GM23338 (cell line): Measurements from ENCODE around the gene NRDE2. TPM values are rescaled to one million over a fixed set of nuclear protein-coding genes. Genes with fewer than 3 reads are reported as not detected.

Experiments used
- ATAC-seq: fragments of 200-7000 bp; cut with Tn5 transposase; 3 replicates; pipeline ENCODE4 v1.9.1; 2020
- DNase-seq: peaks from one replicate; pipeline ENCODE4 v3.0.0-alpha.2; 2015; ENCODE audit warnings: low spot score
- H2AFZ ChIP-seq: fragments of 200-600 bp; sonication (generic); 2 replicates; pipeline ENCODE4 v1.8.0; 2016; ENCODE audit warnings: antibody characterized with exemption, mild to moderate bottlenecking, moderate library complexity
- H3F3A ChIP-seq: fragments of 200-600 bp; sonication (generic); replicated peaks from 2 replicates; pipeline ENCODE4 v1.8.0; 2017; ENCODE audit warnings: antibody characterized with exemption, mixed run types, low read depth
- H3K27ac ChIP-seq: fragments of 200-600 bp; sonication (generic); 2 replicates; pipeline ENCODE4 v1.6.1; 2016; ENCODE audit warnings: low read depth
- H3K27me3 ChIP-seq: fragments of 200-600 bp; sonication (generic); 2 replicates; pipeline ENCODE4 v1.8.0; 2016; ENCODE audit warnings: mild to moderate bottlenecking, mixed run types, moderate library complexity; ENCODE audit not compliant: insufficient read depth
- H3K36me3 ChIP-seq: fragments of 200-600 bp; sonication (generic); 2 replicates; pipeline ENCODE4 v1.8.0; 2016; ENCODE audit warnings: mild to moderate bottlenecking; ENCODE audit not compliant: insufficient read depth
- H3K4me1 ChIP-seq: fragments of 200-600 bp; sonication (generic); 2 replicates; pipeline ENCODE4 v1.8.0; 2016; ENCODE audit warnings: mild to moderate bottlenecking, moderate library complexity; ENCODE audit not compliant: insufficient read depth
- H3K4me2 ChIP-seq: fragments of 200-600 bp; sonication (generic); 2 replicates; pipeline ENCODE4 v1.7.1; 2017; ENCODE audit warnings: mixed run types
- H3K4me3 ChIP-seq: fragments of 200-600 bp; sonication (generic); 2 replicates; pipeline ENCODE4 v1.6.1; 2016; ENCODE audit warnings: mixed run types
- H3K79me2 ChIP-seq: fragments of 200-600 bp; sonication (generic); replicated peaks from 2 replicates; pipeline ENCODE4 v1.8.0; 2017; ENCODE audit warnings: mild to moderate bottlenecking; ENCODE audit not compliant: insufficient read depth
- H3K9me2 ChIP-seq: fragments of 200-600 bp; sonication (generic); 2 replicates; pipeline ENCODE4 v1.8.0; 2017; ENCODE audit not compliant: insufficient read depth
- H4K20me1 ChIP-seq: fragments of 200-600 bp; sonication (generic); replicated peaks from 2 replicates; pipeline ENCODE4 v1.8.0; 2017; ENCODE audit warnings: mild to moderate bottlenecking; ENCODE audit not compliant: insufficient read depth
- H3K27ac Mint-ChIP-seq: 2 replicates; pipeline ENCODE4 v1.8.0; 2020; ENCODE audit warnings: inconsistent platforms, mild to moderate bottlenecking, moderate library complexity, mixed read lengths
- H3K27me3 Mint-ChIP-seq: 3 replicates; pipeline ENCODE4 v1.8.0; 2022; ENCODE audit warnings: low read depth, mild to moderate bottlenecking, moderate library complexity, mixed read lengths, inconsistent platforms; ENCODE audit not compliant: insufficient read depth, poor library complexity
- H3K36me3 Mint-ChIP-seq: 3 replicates; pipeline ENCODE4 v1.8.0; 2021; ENCODE audit warnings: low read depth, mild to moderate bottlenecking, inconsistent platforms, moderate library complexity, mixed read lengths
- H3K4me1 Mint-ChIP-seq: 3 replicates; pipeline ENCODE4 v1.8.0; 2020; ENCODE audit warnings: mild to moderate bottlenecking, inconsistent platforms, mixed read lengths
- H3K4me3 Mint-ChIP-seq: 3 replicates; pipeline ENCODE4 v1.8.0; 2021; ENCODE audit warnings: moderate library complexity, mild to moderate bottlenecking, inconsistent platforms, mixed read lengths
- H3K9me3 Mint-ChIP-seq: 3 replicates; pipeline ENCODE4 v1.8.0; 2020; ENCODE audit warnings: moderate library complexity, mild to moderate bottlenecking, inconsistent platforms, mixed read lengths
- CREB1 ChIP-seq: fragments of 250-450 bp; sonication (Bioruptor Pico); IDR thresholded peaks from 2 replicates; pipeline ENCODE4 v1.5.0; 2020; ENCODE audit warnings: low read depth, mild to moderate bottlenecking, moderate library complexity
- EZH2 ChIP-seq: fragments of 200-600 bp; sonication (generic); IDR thresholded peaks from one replicate; pipeline ENCODE4 v1.8.0; 2017; ENCODE audit warnings: antibody characterized with exemption, mild to moderate bottlenecking, low read depth; ENCODE audit not compliant: unreplicated experiment
- NANOG ChIP-seq: IDR thresholded peaks from 2 replicates; pipeline ENCODE4 v1.6.1; 2016; ENCODE audit warnings: antibody characterized with exemption, borderline replicate concordance
- STAT1 ChIP-seq: IDR thresholded peaks from one replicate; pipeline ENCODE4 v1.6.1; 2016; ENCODE audit warnings: antibody characterized with exemption; ENCODE audit not compliant: unreplicated experiment
- ZNF114 ChIP-seq: fragments of 250-450 bp; sonication (Bioruptor Pico); IDR thresholded peaks from 2 replicates; pipeline ENCODE4 v1.5.0; 2020; ENCODE audit warnings: mild to moderate bottlenecking, moderate library complexity
- ZNF462 ChIP-seq: fragments of 250-450 bp; sonication (Bioruptor Pico); IDR thresholded peaks from 2 replicates; pipeline ENCODE4 v1.5.0; 2020; ENCODE audit warnings: mild to moderate bottlenecking, moderate library complexity
- polyA plus RNA-seq: library from polyadenylated mRNA; unstranded; fragments of >200 nt; fragmentation: Nextera tagmentation; extraction: Ambion mirVana; gene quantifications from 2 replicates; pipeline ENCODE4 v1.2.1, GENCODE V29; 2016
- total RNA-seq: library from RNA; depleted of rRNA; stranded (reverse); fragments of >200 nt; shearing (Covaris generic); gene quantifications from 2 replicates; pipeline ENCODE4 v1.2.3, GENCODE V29; 2014

Gene NRDE2
- total and polyA plus RNA-seq, 2 experiments from 2014 or later: 9.8 to 20.6 TPM

- Mint-ChIP-seq H3K4me1 (no peaks in the 10 kb centered on the region), H3K9me3 (no peaks in the 10 kb centered on the region), H3K4me3 (no peak overlapping the region), H3K27ac (no peak overlapping the region), H3K36me3 (peaks cover 20% of the 10 kb centered on the region; the same call in 2 of the 3 replicates), H3K27me3 (peaks cover 7% of the 10 kb centered on the region)
- ATAC-seq (no peak; the same call in 2 of the 3 replicates), DNase-seq (no peak)
- H3K9me2 ChIP-seq: no peaks in the 10 kb centered on the region
- no peak overlapping the region for H2AFZ ChIP-seq
- H3F3A ChIP-seq: no peaks in the 10 kb centered on the region
- no peaks in the 10 kb centered on the region for H3K4me1 ChIP-seq
- H3K79me2 ChIP-seq: no peaks in the 10 kb centered on the region
- no peak overlapping the region for H3K4me3 ChIP-seq
- no peaks in the 10 kb centered on the region for H3K27me3 ChIP-seq
- H4K20me1 ChIP-seq: no peaks in the 10 kb centered on the region
- H3K36me3 ChIP-seq: peaks cover 5% of the 10 kb centered on the region; the same call in 1 of the 2 replicates
- TF ChIP-seq ZNF462 (CRISPR knock-in tag) (no peak), EZH2 (no peak), NANOG (no peak), ZNF114 (CRISPR knock-in tag) (no peak), CREB1 (CRISPR knock-in tag) (no peak), STAT1 (no peak)
- no peak overlapping the region for H3K27ac ChIP-seq
- no peak overlapping the region for H3K4me2 ChIP-seq
Measured at GRCh38 chr14:90277581-90278198, 54.1 kb downstream of the NRDE2 start.
